Coronary artery (tissue), 2 donors: ENCODE measurements around the gene TTC23.

ENCODE experiments used
- DNase-seq: peaks from one replicate; pipeline ENCODE4 v3.0.0-alpha.2; 2017; ENCODE audit warnings: low spot score
- H3K27ac ChIP-seq, 2 donors: fragments of 200-600 bp; sonication (generic); one replicate each; pipeline ENCODE4 v1.5.1; 2016 to 2019
- H3K4me3 ChIP-seq: fragments of 200-600 bp; sonication (generic); 2 replicates; pipeline ENCODE4 v1.5.1; 2016; ENCODE audit warnings: mild to moderate bottlenecking, moderate library complexity
- TF ChIP-seq, protein P1 (sequence below): fragments of 200-600 bp; sonication (generic); IDR thresholded peaks from one replicate; pipeline ENCODE4 v1.5.1; 2019; ENCODE audit warnings: antibody characterized with exemption

TTC23 gene

GRCh38 chr15:99279827-99280226 is 30.4 kb upstream of the TTC23 start:
- H3K27ac ChIP-seq, result no peak overlapping the region
- H3K4me3 ChIP-seq, result no peak overlapping the region
- TF ChIP-seq, protein P1, sequence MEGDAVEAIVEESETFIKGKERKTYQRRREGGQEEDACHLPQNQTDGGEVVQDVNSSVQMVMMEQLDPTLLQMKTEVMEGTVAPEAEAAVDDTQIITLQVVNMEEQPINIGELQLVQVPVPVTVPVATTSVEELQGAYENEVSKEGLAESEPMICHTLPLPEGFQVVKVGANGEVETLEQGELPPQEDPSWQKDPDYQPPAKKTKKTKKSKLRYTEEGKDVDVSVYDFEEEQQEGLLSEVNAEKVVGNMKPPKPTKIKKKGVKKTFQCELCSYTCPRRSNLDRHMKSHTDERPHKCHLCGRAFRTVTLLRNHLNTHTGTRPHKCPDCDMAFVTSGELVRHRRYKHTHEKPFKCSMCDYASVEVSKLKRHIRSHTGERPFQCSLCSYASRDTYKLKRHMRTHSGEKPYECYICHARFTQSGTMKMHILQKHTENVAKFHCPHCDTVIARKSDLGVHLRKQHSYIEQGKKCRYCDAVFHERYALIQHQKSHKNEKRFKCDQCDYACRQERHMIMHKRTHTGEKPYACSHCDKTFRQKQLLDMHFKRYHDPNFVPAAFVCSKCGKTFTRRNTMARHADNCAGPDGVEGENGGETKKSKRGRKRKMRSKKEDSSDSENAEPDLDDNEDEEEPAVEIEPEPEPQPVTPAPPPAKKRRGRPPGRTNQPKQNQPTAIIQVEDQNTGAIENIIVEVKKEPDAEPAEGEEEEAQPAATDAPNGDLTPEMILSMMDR, result no peak
- DNase-seq, result no peak

DNA sequence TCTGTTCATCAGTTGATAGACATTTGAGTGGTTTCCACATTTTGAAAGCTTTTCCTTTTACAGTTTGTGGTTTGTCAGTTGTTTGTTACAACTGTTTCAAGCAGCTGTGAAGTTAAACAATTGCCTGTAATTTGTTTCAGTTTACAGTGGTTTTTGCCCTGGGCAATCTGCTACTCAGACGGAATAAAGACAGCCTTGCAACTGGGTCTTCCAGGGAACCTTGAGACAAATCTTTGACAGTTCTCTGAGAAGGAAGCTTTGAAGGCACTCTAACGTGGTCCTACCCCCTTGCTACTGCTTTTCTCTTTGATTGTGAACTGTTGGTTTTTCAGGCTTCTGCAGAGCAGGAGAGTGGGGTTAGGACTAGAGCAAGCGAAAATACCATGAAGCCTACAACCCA is 29.9 kb upstream of the TTC23 start:
- Histone ChIP-seq H3K4me3 (no peak overlapping the region), H3K27ac (no peak overlapping the region)
- TF ChIP-seq, protein P1, result no peak
- no peak for DNase-seq

GRCh38 chr15:99275525-99276128 is 26.2 kb upstream of the TTC23 start:
- TF ChIP-seq, protein P1, result no peak
- no peak overlapping the region for H3K4me3 ChIP-seq
- no peak overlapping the region for H3K27ac ChIP-seq
- no peak for DNase-seq

DNA sequence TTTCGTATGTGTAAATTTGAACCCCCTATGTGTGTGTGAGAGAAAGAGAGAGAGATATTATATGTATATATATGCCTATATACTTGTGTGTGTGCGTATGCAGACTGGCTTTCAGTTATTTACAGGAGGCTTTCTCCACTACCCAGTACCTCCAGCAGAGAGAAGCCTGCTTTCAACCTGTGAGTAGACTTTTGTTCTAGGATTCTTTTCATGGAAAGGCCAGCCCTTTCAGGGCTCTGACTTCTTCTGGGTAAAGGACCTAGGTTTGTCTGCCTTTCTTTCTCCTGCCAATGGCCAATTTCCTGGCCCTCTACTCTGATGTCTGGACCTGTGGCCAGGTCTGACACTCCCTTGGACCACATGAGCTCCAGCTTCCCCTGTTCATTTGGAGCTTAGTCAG is 25.7 kb upstream of the TTC23 start:
- TF ChIP-seq, protein P1, result no peak
- Histone ChIP-seq H3K4me3 (no peak overlapping the region), H3K27ac (no peak overlapping the region)
- DNase-seq, result no peak

DNA sequence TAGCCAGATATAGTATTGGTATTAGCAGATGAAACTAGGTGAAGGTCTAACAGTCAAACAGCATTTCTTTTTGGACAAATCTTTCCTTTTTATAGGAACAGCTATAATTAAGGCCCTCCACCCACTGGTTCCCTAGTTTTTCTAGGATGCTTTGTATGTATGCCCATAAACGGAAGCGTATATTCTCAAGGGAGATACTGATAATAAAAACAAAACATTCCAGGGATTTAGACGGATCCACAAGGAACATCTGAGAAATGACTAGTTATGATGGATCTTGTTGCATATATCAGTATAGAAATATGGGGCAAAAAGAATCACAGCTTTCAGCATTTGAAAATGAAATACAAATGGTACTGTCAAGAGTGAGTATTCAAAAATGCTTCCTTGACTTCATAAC is 24.4 kb upstream of the TTC23 start:
- Histone ChIP-seq H3K4me3 (no peak overlapping the region), H3K27ac (no peak overlapping the region)
- no peak for DNase-seq
- TF ChIP-seq, protein P1, result no peak

GRCh38 chr15:99268431-99268830 is 19.1 kb upstream of the TTC23 start:
- Histone ChIP-seq H3K27ac (no peak overlapping the region), H3K4me3 (no peak overlapping the region)
- DNase-seq, result no peak
- TF ChIP-seq, protein P1, result no peak

DNA sequence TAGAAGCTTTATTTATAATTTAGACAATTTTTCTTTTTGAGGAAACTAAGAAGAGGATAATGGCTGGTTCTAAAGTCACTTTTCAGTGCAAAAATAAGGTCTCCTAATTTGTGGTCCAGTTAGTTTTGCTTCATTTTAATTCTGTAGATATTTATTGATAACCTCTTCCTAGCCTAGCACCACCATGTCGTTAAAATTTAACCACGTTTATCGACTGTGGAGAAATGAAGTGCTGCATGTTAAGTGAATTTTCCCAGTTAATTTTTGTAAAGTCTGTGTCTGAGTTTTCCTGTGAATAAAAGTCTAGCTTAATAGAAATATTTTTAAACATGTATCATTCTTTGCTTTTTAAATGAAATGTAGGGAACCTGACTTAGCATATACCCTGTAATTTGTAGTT is 18.6 kb upstream of the TTC23 start:
- no peak overlapping the region for H3K27ac ChIP-seq
- no peak for DNase-seq
- TF ChIP-seq, protein P1, result no peak
- H3K4me3 ChIP-seq, result no peak overlapping the region
